Embryonic facial prominence (tissue), 1 donor: Measurements from ENCODE around the gene GID8.

Experiments
- DNase-seq: peaks from one replicate; pipeline ENCODE4 v3.0.0-alpha.2; 2016; ENCODE audit errors: extremely low spot score

The GID8 gene

DNA sequence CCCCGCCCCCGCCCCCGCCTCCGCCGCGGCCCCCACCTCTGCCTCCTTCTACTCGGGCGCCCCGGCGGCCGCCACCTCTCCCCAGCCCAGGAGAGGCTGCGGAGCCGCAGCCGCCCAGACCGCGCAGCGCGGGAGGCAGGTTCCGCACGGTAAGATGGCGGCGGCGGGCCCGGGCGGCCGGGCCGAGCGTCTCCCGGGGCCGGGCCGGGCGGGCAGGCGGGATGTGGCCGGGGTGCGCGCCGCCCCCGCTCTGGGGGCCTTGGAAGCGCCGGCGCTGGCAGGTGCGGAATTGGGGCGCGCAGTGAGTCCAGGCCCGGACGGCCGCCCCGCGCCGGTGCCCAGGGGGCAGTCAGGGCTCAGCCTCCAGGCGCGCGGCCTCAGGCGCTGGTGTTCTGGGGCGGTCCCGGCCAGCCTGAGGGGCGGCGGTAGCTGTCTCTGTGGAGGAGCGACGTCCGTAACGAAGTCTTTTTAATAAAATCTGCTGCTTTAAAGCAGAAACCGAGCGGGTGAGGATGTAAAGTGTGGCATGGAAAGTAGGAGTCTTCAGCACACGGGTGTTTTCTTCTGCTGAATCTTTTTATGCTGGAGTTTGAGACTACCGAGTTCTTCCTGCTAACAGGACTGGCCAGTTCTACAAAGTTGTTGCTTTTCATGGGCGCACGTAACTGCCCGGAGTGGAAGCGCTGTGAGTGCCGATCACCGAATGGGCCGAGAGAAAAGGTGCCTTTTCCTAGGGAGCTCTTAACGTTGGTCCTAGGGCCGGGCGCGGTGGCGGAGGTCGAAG is at the start of gene GID8:
TSS of gene GID8 (plus strand) at position 43 of the 784 bp plus-strand sequence. CDS start 3,356 bp downstream, outside the sequence.
- no peak for DNase-seq

DNA sequence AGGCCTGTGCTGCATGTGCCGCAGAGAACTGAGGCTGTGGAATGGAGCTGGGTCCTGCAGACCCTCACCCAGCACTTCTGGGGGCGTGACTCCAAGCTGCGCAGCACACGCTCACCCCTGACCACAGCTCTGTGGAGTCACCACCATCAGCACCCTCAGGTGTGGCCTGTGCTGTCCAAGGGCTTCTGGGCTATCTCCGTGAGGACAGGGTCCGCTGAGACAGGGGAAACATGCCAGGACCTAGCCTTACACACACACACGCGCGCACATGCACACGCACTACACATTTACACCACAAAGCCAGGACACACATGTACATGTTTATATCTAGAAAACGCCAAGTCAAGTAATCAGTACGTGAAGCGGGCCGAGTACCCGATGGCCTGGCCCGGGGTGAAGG is 49.5 kb upstream of the GID8 start:
- DNase-seq = no peak

GRCh38 chr20:62888910-62889309 is 49.0 kb upstream of the GID8 start:
- DNase-seq = no peak

- DNase-seq = no peak
Measured at GRCh38 chr20:62889411-62889810, 48.5 kb upstream of the GID8 start.

DNA sequence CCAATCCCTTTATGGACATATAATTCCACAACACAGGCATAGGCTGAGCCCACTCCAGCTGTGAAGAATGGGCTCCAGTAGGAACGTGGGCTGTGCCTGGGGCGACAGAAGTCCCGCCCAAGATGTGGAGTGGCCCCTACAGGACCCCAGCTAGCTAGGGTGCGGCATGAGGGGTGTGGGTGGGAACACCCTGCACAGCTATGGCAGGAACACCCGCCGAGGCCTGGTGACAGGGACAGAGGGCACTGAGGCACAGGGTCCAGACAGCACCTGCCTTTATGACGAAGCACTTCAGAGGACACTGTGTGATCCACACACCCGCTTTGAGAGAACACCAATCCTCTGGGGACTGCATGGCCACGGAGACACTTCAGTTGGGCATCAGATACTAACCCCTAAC is 48.1 kb upstream of the GID8 start:
- DNase-seq = no peak

DNA sequence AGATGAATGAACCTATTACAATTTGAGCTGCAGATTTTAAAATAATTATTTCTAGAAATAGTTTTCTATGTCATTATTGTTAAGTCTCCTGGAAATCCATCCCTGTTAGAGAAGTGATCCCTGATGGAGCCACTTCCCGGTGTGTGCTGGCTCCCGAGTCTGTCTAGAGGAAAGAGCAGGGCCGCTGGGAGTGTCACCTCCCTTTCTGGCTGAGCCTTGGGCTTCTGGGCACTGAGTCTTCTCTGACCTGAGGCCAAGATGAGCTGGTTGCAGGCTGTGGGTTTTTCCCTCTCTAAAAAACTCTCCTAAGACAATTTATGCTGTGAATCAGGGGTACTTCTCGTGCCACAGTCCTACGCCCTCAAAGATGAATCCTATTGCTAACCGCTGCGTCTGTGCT is 47.5 kb upstream of the GID8 start:
- DNase-seq = no peak

DNA sequence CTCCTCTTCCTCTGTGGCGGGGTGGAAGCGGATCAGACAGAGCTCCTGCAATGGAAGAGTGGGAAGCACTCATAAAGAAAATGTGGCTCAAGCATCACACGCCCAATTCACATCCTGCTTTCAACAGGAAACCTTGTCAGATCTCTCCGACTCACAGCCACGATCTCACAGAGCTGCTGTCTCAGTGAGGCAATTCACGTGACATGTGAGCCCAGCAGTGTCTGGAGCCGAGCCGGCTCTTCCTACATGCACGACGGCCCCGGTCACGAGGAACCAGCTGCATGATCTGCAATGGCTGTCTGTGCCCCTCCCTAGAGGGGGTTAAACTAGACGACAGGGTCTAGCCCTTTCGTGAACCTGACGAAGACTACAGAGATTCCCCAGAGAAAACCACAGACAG is 46.8 kb upstream of the GID8 start:
- no peak for DNase-seq

- DNase-seq = no peak
Measured at GRCh38 chr20:62892348-62893304, 45.3 kb upstream of the GID8 start.

DNA sequence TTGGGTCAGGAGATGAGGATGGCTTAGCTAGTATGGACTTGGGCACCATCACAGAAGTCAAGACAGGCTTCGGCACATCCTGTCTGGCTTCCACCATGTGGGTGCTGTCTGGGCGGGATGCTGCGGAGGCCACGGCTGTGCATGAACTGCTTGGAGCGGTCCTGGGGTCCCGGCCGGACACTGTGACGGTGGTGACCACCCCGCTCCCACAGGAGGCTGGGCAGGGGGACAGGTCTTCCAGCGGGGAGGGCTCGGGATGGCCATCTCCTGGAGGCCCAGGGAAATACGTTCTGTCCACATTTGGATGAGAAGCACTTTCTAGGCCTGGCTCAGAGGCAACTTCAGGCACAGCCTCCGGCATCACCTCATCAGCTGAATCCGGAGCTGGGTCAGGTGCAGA is 44.2 kb upstream of the GID8 start:
- no peak for DNase-seq

GRCh38 chr20:62894261-62894660 is 43.7 kb upstream of the GID8 start:
- no peak for DNase-seq

- no peak for DNase-seq
Measured at GRCh38 chr20:62895539-62895938, 42.4 kb upstream of the GID8 start.

DNA sequence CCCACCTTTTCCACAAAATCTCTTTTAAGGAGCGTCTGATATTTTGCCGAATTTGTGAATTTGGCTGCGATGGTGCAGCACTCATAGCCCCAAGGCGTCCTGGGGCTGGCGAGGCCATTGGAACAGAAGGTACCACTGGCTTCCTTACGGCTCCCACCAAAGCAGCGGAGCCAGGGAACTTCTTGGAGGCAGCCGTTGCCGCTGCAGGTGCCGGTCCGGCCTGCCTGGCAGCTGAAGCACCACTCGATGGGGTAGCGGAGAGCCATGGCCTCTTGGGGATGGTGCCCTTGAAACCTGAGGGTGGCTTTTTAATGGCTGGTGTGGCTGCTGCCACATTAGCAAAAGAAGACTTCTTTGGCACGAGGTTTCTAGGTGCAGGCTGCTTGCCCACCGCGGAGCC is 41.4 kb upstream of the GID8 start:
- DNase-seq = no peak

DNA sequence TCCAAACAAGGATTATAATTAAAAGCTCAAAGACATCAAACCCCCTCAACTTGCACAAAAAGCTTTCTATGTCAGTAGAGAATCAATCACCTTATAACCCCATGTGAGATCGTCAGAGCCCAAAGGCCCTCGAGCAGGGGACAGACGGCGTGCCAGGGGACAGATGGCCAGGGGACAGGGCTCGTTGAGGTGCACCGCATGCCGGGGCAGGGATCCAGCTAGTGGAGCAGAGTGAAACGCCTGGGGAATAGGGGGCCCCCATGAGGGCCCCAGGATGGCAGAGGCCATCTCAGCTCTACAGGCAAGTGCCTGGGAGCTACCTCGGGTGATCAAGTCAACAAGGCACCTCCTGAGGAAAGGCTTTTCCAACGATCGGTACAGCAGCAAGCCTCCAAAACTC is 40.3 kb upstream of the GID8 start:
- DNase-seq = no peak

- no peak for DNase-seq
Measured at GRCh38 chr20:62898093-62898964, 39.6 kb upstream of the GID8 start.

- no peak for DNase-seq
Measured at GRCh38 chr20:62898970-62899632, 38.8 kb upstream of the GID8 start.

DNA sequence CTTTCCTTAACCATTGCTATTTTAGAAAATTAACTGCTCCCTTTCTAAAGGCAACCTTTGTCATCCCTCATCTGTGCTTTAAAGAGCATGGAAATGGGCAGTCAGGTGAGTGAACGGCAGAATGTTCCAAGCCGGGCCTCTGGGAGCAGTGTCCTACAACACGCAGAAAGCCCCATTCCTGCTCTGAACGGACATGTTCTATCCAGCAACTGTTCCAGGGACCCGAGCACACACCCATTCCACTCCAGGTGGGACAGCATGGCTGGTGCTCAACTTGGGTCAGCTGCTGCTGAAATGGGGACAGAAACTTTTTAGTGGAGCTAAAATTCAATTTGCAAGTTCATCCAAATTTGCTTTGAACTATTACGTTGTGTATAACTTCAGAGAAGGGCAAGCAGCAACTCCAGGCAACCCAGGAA is 38.3 kb upstream of the GID8 start:
- DNase-seq = no peak

DNA sequence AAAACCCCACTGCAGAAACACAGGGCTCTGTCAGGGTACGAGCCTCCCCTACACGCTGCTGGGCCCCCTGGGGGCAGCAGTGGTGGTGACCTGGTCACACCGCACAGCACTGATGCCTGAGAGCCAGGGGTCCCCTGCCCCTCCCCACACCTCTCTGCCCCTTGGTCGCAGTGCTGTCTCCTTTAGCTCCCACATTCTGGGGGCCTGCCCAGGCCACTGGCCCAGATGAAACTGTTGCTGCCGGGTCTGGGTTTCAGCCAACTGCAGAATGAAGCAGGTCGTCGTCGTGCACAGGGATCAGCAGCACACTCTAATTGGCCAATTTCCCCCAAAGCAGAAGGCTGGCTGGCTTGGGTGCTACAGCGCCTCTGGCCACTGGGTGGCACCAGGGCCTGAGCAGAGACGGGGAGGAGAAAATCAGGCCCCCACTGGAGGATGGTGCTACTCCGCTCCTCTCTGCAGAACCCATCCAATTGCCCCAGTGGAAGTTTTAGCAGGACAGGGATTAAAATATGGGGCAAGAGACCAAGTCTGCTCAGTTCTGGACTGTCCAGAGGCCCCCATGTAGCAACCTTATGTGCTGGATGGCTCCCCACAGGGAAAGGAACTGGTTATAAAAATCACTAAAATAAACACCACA is 37.8 kb upstream of the GID8 start:
- no peak for DNase-seq

GRCh38 chr20:62900692-62901584 is 37.0 kb upstream of the GID8 start:
- peak; percentile 47 for DNase-seq

GRCh38 chr20:62901891-62902290 is 36.1 kb upstream of the GID8 start:
- DNase-seq = no peak
